H1 (cell line): Measurements from ENCODE around the gene SH3YL1. TPM values are rescaled to one million over a fixed set of nuclear protein-coding genes. Genes with fewer than 3 reads are reported as not detected.

Source experiments
- CTCF ChIA-PET: fragments of 300-600 bp; sonication (Branson Sonifier 250); formaldehyde crosslinking; loops from one replicate; lab custom pipeline; 2021; ENCODE audit not compliant: partially characterized antibody; lab: Charles Lee
- POLR2A ChIA-PET: fragments of 300-600 bp; sonication (Branson Sonifier 250); formaldehyde crosslinking; loops from one replicate; lab custom pipeline; 2021; ENCODE audit warnings: inconsistent platforms; ENCODE audit not compliant: partially characterized antibody; lab: Charles Lee
- DNase-seq, 2 experiments: peaks; one replicate each; pipeline versions ENCODE4 v3.0.0 to v3.0.0-alpha.2; 2010 to 2022; ENCODE audit warnings: low spot score in 2 of 2, low read depth in 1 of 2, mixed read lengths in 1 of 2
- FAIRE-seq: peaks from 2 replicates; lab custom pipeline; 2011; peaks lifted over from hg19 to GRCh38; lab: Jason Lieb, UNC
- H2AFZ ChIP-seq: 2 replicates; pipeline ENCODE4 v1.8.1; 2012; ENCODE audit warnings: low read length, inconsistent platforms
- H2AK5ac ChIP-seq: 2 replicates; pipeline ENCODE4 v1.6.1; 2013; ENCODE audit warnings: low read depth, low read length
- H2BK120ac ChIP-seq: replicated peaks from 2 replicates; pipeline ENCODE3; 2013; ENCODE audit warnings: low read depth, low read length, inconsistent platforms
- H2BK12ac ChIP-seq: 2 replicates; pipeline ENCODE4 v1.6.1; 2013; ENCODE audit warnings: low read depth, low read length
- H2BK15ac ChIP-seq: 2 replicates; pipeline ENCODE4 v1.6.1; 2013; ENCODE audit warnings: low read length
- H2BK20ac ChIP-seq: 2 replicates; pipeline ENCODE4 v1.6.1; 2013; ENCODE audit warnings: low read length
- H2BK5ac ChIP-seq: 2 replicates; pipeline ENCODE4 v1.6.1; 2013; ENCODE audit warnings: low read depth, low read length
- H3K14ac ChIP-seq: 2 replicates; pipeline ENCODE4 v1.6.1; 2013; ENCODE audit warnings: inconsistent platforms; ENCODE audit not compliant: insufficient read length
- H3K18ac ChIP-seq: 2 replicates; pipeline ENCODE4 v1.6.1; 2013; ENCODE audit warnings: low read length; ENCODE audit errors: extremely low read depth
- H3K23ac ChIP-seq: 2 replicates; pipeline ENCODE4 v1.6.1; 2013; ENCODE audit warnings: inconsistent platforms; ENCODE audit not compliant: insufficient read length
- H3K23me2 ChIP-seq: 2 replicates; pipeline ENCODE4 v1.6.1; 2013; ENCODE audit warnings: low read depth, low read length
- H3K27ac ChIP-seq: 2 replicates; pipeline ENCODE4 v1.6.1; 2011; ENCODE audit warnings: low read depth, low read length, inconsistent platforms
- H3K27me3 ChIP-seq, 4 experiments: replicated peaks in 1 of 4; 1 replicate in 1 of 4; 2 replicates in 3 of 4; pipeline versions ENCODE4 v1.6.1 to v1.8.1; 2011 to 2013; ENCODE audit warnings: low read length in 3 of 4, mild to moderate bottlenecking in 3 of 4, inconsistent platforms in 2 of 4, mixed read lengths in 2 of 4, moderate library complexity in 1 of 4; ENCODE audit not compliant: control insufficient read depth in 3 of 4, insufficient read depth in 3 of 4; ENCODE audit errors: extremely low read depth in 1 of 4
- H3K36me3 ChIP-seq, 4 experiments: 2 replicates each; pipeline versions ENCODE4 v1.6.1 to v1.8.1; 2011 to 2013; ENCODE audit warnings: mild to moderate bottlenecking in 4 of 4, low read length in 3 of 4, moderate library complexity in 2 of 4, control low read depth in 1 of 4, inconsistent platforms in 1 of 4; ENCODE audit not compliant: insufficient read depth in 4 of 4, control insufficient read depth in 2 of 4
- H3K4ac ChIP-seq: replicated peaks from 2 replicates; pipeline ENCODE3; 2013; ENCODE audit warnings: low read length, low read depth, mixed read lengths, inconsistent platforms; ENCODE audit not compliant: insufficient read length
- H3K4me1 ChIP-seq, 4 experiments: replicated peaks in 1 of 4; 1 replicate in 1 of 4; 2 replicates in 3 of 4; pipeline versions ENCODE4 v1.6.1 to v1.8.1; 2011 to 2013; ENCODE audit warnings: low read length in 3 of 4, inconsistent platforms in 2 of 4, mixed read lengths in 1 of 4; ENCODE audit not compliant: insufficient read depth in 4 of 4, control insufficient read depth in 3 of 4
- H3K4me2 ChIP-seq, 2 experiments: 2 replicates each; pipeline versions ENCODE4 v1.6.1 to v1.8.1; 2011 to 2013; ENCODE audit warnings: low read depth in 2 of 2, low read length in 2 of 2, control low read depth in 1 of 2, inconsistent platforms in 1 of 2, mild to moderate bottlenecking in 1 of 2; ENCODE audit not compliant: insufficient read depth in 1 of 2
- H3K4me3 ChIP-seq, 4 experiments: fragments of 200-600, 300-600 bp in 1 of 4; sonication (generic), shearing (Covaris generic), sonication (Bioruptor Twin) in 1 of 4; 2 replicates each; pipeline versions ENCODE4 v1.5.1 to v1.8.1; 2011 to 2016; ENCODE audit warnings: low read length in 4 of 4, low read depth in 3 of 4, control low read depth in 2 of 4, inconsistent platforms in 2 of 4, mild to moderate bottlenecking in 2 of 4, mixed read lengths in 1 of 4, moderate library complexity in 1 of 4; ENCODE audit not compliant: insufficient read depth in 2 of 4; ENCODE audit errors: extremely low read depth in 1 of 4
- H3K56ac ChIP-seq: replicated peaks from 2 replicates; pipeline ENCODE3; 2013; ENCODE audit warnings: low read depth, mild to moderate bottlenecking, mixed read lengths, low read length, inconsistent platforms; ENCODE audit not compliant: insufficient read length
- H3K79me1 ChIP-seq: 2 replicates; pipeline ENCODE4 v1.6.1; 2013; ENCODE audit warnings: low read depth, low read length, control low read depth
- H3K79me2 ChIP-seq, 2 experiments: 2 replicates each; pipeline versions ENCODE4 v1.6.1 to v1.8.1; 2012 to 2013; ENCODE audit warnings: low read length in 2 of 2, mild to moderate bottlenecking in 2 of 2, inconsistent platforms in 1 of 2; ENCODE audit not compliant: insufficient read depth in 2 of 2, control insufficient read depth in 1 of 2
- H3K9ac ChIP-seq, 4 experiments: replicated peaks in 1 of 4; 1 replicate in 1 of 4; 2 replicates in 3 of 4; pipeline versions ENCODE4 v1.6.1 to v1.8.1; 2011 to 2013; ENCODE audit warnings: low read depth in 3 of 4, low read length in 3 of 4, control low read depth in 2 of 4, mild to moderate bottlenecking in 2 of 4, moderate library complexity in 2 of 4, inconsistent platforms in 1 of 4; ENCODE audit errors: extremely low read depth in 1 of 4
- H3K9me3 ChIP-seq, 2 experiments: 2 replicates each; pipeline versions ENCODE4 v1.6.1 to v1.8.1; 2012 to 2013; ENCODE audit warnings: mild to moderate bottlenecking in 2 of 2, moderate library complexity in 2 of 2, control low read depth in 1 of 2, inconsistent platforms in 1 of 2, low read depth in 1 of 2, low read length in 1 of 2, mixed read lengths in 1 of 2; ENCODE audit not compliant: insufficient read depth in 2 of 2
- H4K20me1 ChIP-seq, 2 experiments: replicated peaks in 1 of 2; 2 replicates each; pipeline versions ENCODE3 to v1.8.1; 2011 to 2013; ENCODE audit warnings: inconsistent platforms in 2 of 2, low read length in 2 of 2, mild to moderate bottlenecking in 1 of 2; ENCODE audit not compliant: insufficient read depth in 2 of 2, control insufficient read depth in 1 of 2
- H4K5ac ChIP-seq: 2 replicates; pipeline ENCODE4 v1.6.1; 2013; ENCODE audit warnings: low read length, low read depth, mixed read lengths, inconsistent platforms; ENCODE audit not compliant: insufficient read length
- H4K8ac ChIP-seq: 2 replicates; pipeline ENCODE4 v1.8.0; 2013; ENCODE audit warnings: mild to moderate bottlenecking, moderate library complexity, low read length, inconsistent platforms; ENCODE audit not compliant: insufficient read depth; ENCODE audit errors: extremely low read depth
- H4K91ac ChIP-seq: replicated peaks from 2 replicates; pipeline ENCODE3; 2013; ENCODE audit warnings: low read length, mixed read lengths, inconsistent platforms; ENCODE audit not compliant: insufficient read length
- BACH1 ChIP-seq: IDR thresholded peaks from 2 replicates; pipeline ENCODE4 v1.6.1; 2012; ENCODE audit warnings: low read length, improper control_type of control experiment
- HDAC6 ChIP-seq: IDR thresholded peaks from one replicate; pipeline ENCODE4 v1.7.1; 2012; ENCODE audit warnings: low read depth, mild to moderate bottlenecking, inconsistent platforms, low read length, moderate library complexity
- JUND ChIP-seq: IDR thresholded peaks from 2 replicates; pipeline ENCODE4 v1.6.1; 2011; ENCODE audit warnings: mild to moderate bottlenecking, improper control_type of control experiment, low read length
- KDM1A ChIP-seq: fragments of 200-600, 300-600 bp; sonication (generic); IDR thresholded peaks from 2 replicates; pipeline ENCODE4 v1.7.1; 2016; ENCODE audit warnings: mild to moderate bottlenecking, low read length, borderline replicate concordance
- KDM4A ChIP-seq: IDR thresholded peaks from one replicate; pipeline ENCODE4 v1.7.1; 2012; ENCODE audit warnings: low read depth, mild to moderate bottlenecking, moderate library complexity, low read length, inconsistent platforms; ENCODE audit not compliant: severe bottlenecking
- SIRT6 ChIP-seq: IDR thresholded peaks from one replicate; pipeline ENCODE4 v1.7.1; 2012; ENCODE audit warnings: low read length, inconsistent platforms
- SRF ChIP-seq: IDR thresholded peaks from 2 replicates; pipeline ENCODE4 v1.6.1; 2011; ENCODE audit warnings: mild to moderate bottlenecking, low read depth, low read length, moderate library complexity
- ZNF274 ChIP-seq: IDR thresholded peaks from 2 replicates; pipeline ENCODE4 v1.7.0; 2012; ENCODE audit warnings: low read length, borderline replicate concordance; ENCODE audit errors: extremely low read depth
- polyA plus RNA-seq, 7 experiments: library from polyadenylated mRNA; depleted of rRNA in 3 of 7; stranded (reverse) in 5 of 7; unstranded in 2 of 7; fragments of >200 nt in 5 of 7; fragments of 200-250 nt in 2 of 7; gene quantifications; 1 replicate in 5 of 7; 2 replicates in 1 of 7; 4 replicates in 1 of 7; pipeline versions ENCODE4 v1.2.1 to v1.2.3, GENCODE V29; 2011 to 2013; ENCODE audit warnings: missing spikeins in 2 of 7, mixed read lengths in 2 of 7
- total RNA-seq: library from RNA; stranded (reverse); fragmentation: NEBNext Ultra II Directional; extraction: Animal tissue kit (Norgen Biotek cat#: 25700); gene quantifications from 2 replicates; pipeline ENCODE4 v1.2.1, GENCODE V29; 2021

SH3YL1 gene
- total and polyA plus RNA-seq, 2 of the 8 experiments (the other 6 are each of a cell fraction or from before 2014, with no cell fraction given), result 13.6 to 37.2 TPM

DNA sequence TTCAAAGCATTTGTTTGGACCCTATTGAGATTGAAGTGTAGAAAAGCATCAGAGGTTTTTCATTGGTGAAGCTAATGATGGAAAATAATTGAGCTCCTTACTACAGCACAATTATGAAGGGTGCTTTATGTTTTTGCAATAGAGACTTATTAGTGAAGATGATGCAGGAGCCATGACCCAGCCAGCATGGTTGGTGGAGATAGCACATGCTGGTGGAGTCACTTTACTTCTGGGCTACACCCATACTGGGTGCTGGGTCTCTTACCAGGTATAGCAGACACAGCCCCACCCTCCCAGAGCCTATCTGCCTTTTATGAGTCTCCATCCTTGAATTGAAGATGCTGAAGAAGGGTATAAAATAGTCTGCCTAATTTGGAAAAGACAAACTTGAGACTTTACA, 4.5 kb upstream of the SH3YL1 start:
- Histone ChIP-seq H3K36me3 (peaks cover 2 to 11% (median 6%) of the 10 kb centered on the region in 4 experiments; a peak in 5 of 8 replicates), H3K79me2 (peaks cover 49 to 86% of the 10 kb centered on the region in 2 experiments), H3K9ac (no peak overlapping the region), H3K14ac (no peak overlapping the region), H4K5ac (no peak overlapping the region), H4K91ac (no peak overlapping the region), H3K9me3 (no peaks in the 10 kb centered on the region), H4K20me1 (peaks cover 21 to 42% of the 10 kb centered on the region in 2 experiments), H3K4me1 (peaks cover 0 to 3% (median 2%) of the 10 kb centered on the region in 4 experiments; a peak in 4 of 7 replicates), H2AK5ac (no peak overlapping the region), H3K79me1 (peaks cover 14% of the 10 kb centered on the region), H3K27me3 (peaks cover 0 to 4% (median 2%) of the 10 kb centered on the region in 4 experiments; a peak in 4 of 7 replicates), H3K27ac (no peak overlapping the region), H3K56ac (no peak overlapping the region), H3K4me2 (no peak overlapping the region; a peak in 1 of 4 replicates), H3K18ac (no peak overlapping the region), H2BK15ac (no peak overlapping the region), H2BK5ac (no peak overlapping the region), H3K4ac (no peak overlapping the region), H3K4me3 (peak overlapping the region in 1 of 4 experiments; percentile 22; a peak in 1 of 8 replicates), H4K8ac (no peak overlapping the region), H3K23me2 (peaks cover 9% of the 10 kb centered on the region; the same call in 1 of the 2 replicates)
- CTCF ChIA-PET, result interaction anchor here (1.7 kb wide), 1 partner anchor 15 kb away, joined by 8 read pairs; no protein-coding TSS in a partner anchor
- no peak for DNase-seq
- TF ChIP-seq SIRT6, result no peak
- TF ChIP-seq HDAC6, result no peak
- TF ChIP-seq KDM1A, result no peak
- TF ChIP-seq SRF, result no peak
- TF ChIP-seq JUND, result no peak
- no peak for TF ChIP-seq BACH1
- TF ChIP-seq ZNF274, result no peak
- TF ChIP-seq KDM4A, result no peak
- TF ChIP-seq, all 59 proteins: peak for 0
- H2BK20ac ChIP-seq, result no peak overlapping the region
- H2BK12ac ChIP-seq, result no peak overlapping the region
- H2BK120ac ChIP-seq, result no peak overlapping the region
- FAIRE-seq, result no peak
- POLR2A ChIA-PET, result interaction anchor here (0.9 to 1.5 kb wide), 2 partner anchors 20 to 21 kb away, joined by 3 read pairs; partner anchors contain the start of gene ALKAL2
- H3K23ac ChIP-seq, result no peak overlapping the region
- no peak overlapping the region for H2AFZ ChIP-seq
